GM12878 (cell line): Measurements from ENCODE around the gene APC2. TPM values are rescaled to one million over a fixed set of nuclear protein-coding genes. Genes with fewer than 3 reads are reported as not detected.

ENCODE experiments used
- ATAC-seq: fragments of 200-7000 bp; cut with Tn5 transposase; 3 replicates; pipeline ENCODE4 v1.9.1; 2020; ENCODE audit warnings: mild to moderate bottlenecking, moderate library complexity
- BruUV-seq: library from RNA; stranded (reverse); fragments of 400-500 nt; replicated peaks from 2 replicates; lab custom pipeline; 2021; lab: Mats Ljungman, UMichigan
- CTCF ChIA-PET: fragments of 300-600 bp; sonication (Branson Sonifier 250); formaldehyde crosslinking; extraction: SDS; loops from one replicate; lab custom pipeline; 2021; ENCODE audit warnings: inconsistent platforms; lab: Yijun Ruan, JAX
- POLR2A ChIA-PET: fragments of 350-600 bp; formaldehyde crosslinking; extraction: SDS; loops from one replicate; lab custom pipeline; 2021; ENCODE audit warnings: inconsistent platforms; lab: Charles Lee
- RAD21 ChIA-PET: fragments of 300-600 bp; sonication (Branson Sonifier 250); formaldehyde crosslinking; loops from one replicate; lab custom pipeline; 2023; ENCODE audit warnings: antibody characterized with exemption; ENCODE audit not compliant: unreplicated experiment; lab: Charles Lee
- SMC1A ChIA-PET: fragments of 300-600 bp; sonication (Branson Sonifier 250); formaldehyde crosslinking; loops from one replicate; lab custom pipeline; 2023; ENCODE audit not compliant: unreplicated experiment, uncharacterized antibody; lab: Charles Lee
- DNase-seq: peaks from one replicate; pipeline ENCODE4 v3.0.0-alpha.2; 2011; ENCODE audit warnings: low read depth, low spot score
- FAIRE-seq: peaks from 3 replicates; lab custom pipeline; 2011; peaks lifted over from hg19 to GRCh38; lab: Jason Lieb, UNC
- H2AFZ ChIP-seq: 2 replicates; pipeline ENCODE4 v1.6.0; 2011; ENCODE audit warnings: low read depth, low read length, control low read depth; ENCODE audit not compliant: control insufficient read depth
- H3K27ac ChIP-seq: 2 replicates; pipeline ENCODE4 v1.5.1; 2011; ENCODE audit warnings: control low read depth; ENCODE audit not compliant: control insufficient read depth, insufficient read depth
- H3K27me3 ChIP-seq, 2 experiments: replicated peaks in 1 of 2; 2 replicates each; pipeline versions ENCODE4 v1.6.0 to v1.6.1; 2011; ENCODE audit warnings: low read length in 1 of 2; ENCODE audit not compliant: control insufficient read depth in 2 of 2, insufficient read depth in 2 of 2
- H3K36me3 ChIP-seq, 2 experiments: 2 replicates each; pipeline ENCODE4 v1.5.1; 2011; ENCODE audit warnings: low read length in 1 of 2; ENCODE audit not compliant: control insufficient read depth in 2 of 2, insufficient read depth in 2 of 2
- H3K4me1 ChIP-seq: 2 replicates; pipeline ENCODE4 v1.6.1; 2011; ENCODE audit warnings: mild to moderate bottlenecking, low read length, moderate library complexity, mixed read lengths; ENCODE audit not compliant: control insufficient read depth, insufficient read depth
- H3K4me2 ChIP-seq: 2 replicates; pipeline ENCODE4 v1.6.0; 2011; ENCODE audit warnings: control low read depth; ENCODE audit not compliant: control insufficient read depth, insufficient read depth
- H3K4me3 ChIP-seq: fragments of 200-600 bp; sonication (generic); 2 replicates; pipeline ENCODE4 v1.5.1; 2016
- H3K79me2 ChIP-seq: 2 replicates; pipeline ENCODE4 v1.6.0; 2011; ENCODE audit warnings: low read length; ENCODE audit not compliant: control insufficient read depth, insufficient read depth
- H3K9ac ChIP-seq: 2 replicates; pipeline ENCODE4 v1.8.0; 2011; ENCODE audit warnings: low read length, control low read depth, mixed read lengths; ENCODE audit not compliant: control insufficient read depth, insufficient read depth
- H3K9me3 ChIP-seq: replicated peaks from 3 replicates; pipeline ENCODE4 v1.5.1; 2011; ENCODE audit warnings: mild to moderate bottlenecking, low read length; ENCODE audit not compliant: control insufficient read depth, insufficient read depth
- H4K20me1 ChIP-seq: 2 replicates; pipeline ENCODE4 v1.6.0; 2011; ENCODE audit not compliant: control insufficient read depth, insufficient read depth
- CBX5 ChIP-seq: sonication (generic); IDR thresholded peaks from 2 replicates; pipeline ENCODE4 v1.6.1; 2016; ENCODE audit warnings: low read depth, moderate library complexity, mild to moderate bottlenecking, inconsistent platforms
- CHD2 ChIP-seq: IDR thresholded peaks from 2 replicates; pipeline ENCODE4 v1.6.1; 2011; ENCODE audit warnings: low read depth, low read length, improper control_type of control experiment, borderline replicate concordance
- CTCF ChIP-seq, 3 experiments: IDR thresholded peaks in 2 of 3; conservative IDR thresholded peaks in 1 of 3; 2 replicates each; pipeline ENCODE4 v1.5.1; 2011; ENCODE audit warnings: low read depth in 3 of 3, low read length in 3 of 3, mild to moderate bottlenecking in 3 of 3, control low read depth in 2 of 3, moderate library complexity in 2 of 3, inconsistent platforms in 1 of 3, mixed read lengths in 1 of 3; ENCODE audit not compliant: control insufficient read depth in 2 of 3, insufficient read depth in 1 of 3; ENCODE audit errors: extremely low read depth in 1 of 3
- DPF2 ChIP-seq: fragments of 450-650 bp; IDR thresholded peaks from 2 replicates; pipeline ENCODE4 v1.6.1; 2017; ENCODE audit warnings: mild to moderate bottlenecking
- ESRRA ChIP-seq: IDR thresholded peaks from 2 replicates; pipeline ENCODE4 v1.6.1; 2012; ENCODE audit warnings: mild to moderate bottlenecking, low read length, improper control_type of control experiment
- EZH2 ChIP-seq: IDR thresholded peaks from 2 replicates; pipeline ENCODE4 v1.6.1; 2012; ENCODE audit warnings: low read depth, mild to moderate bottlenecking, control low read depth, inconsistent platforms, low read length, borderline replicate concordance; ENCODE audit not compliant: control insufficient read depth
- HCFC1 ChIP-seq: fragments of 150-350 bp; IDR thresholded peaks from 2 replicates; pipeline ENCODE4 v1.6.1; 2014; ENCODE audit warnings: low read length
- JUNB ChIP-seq: IDR thresholded peaks from 2 replicates; pipeline ENCODE4 v1.6.1; 2016; ENCODE audit warnings: antibody characterized with exemption, mild to moderate bottlenecking
- POLR2A ChIP-seq: IDR thresholded peaks from 2 replicates; pipeline ENCODE4 v1.6.1; 2011; ENCODE audit warnings: low read depth, mild to moderate bottlenecking, low read length
- RAD21 ChIP-seq: IDR thresholded peaks from 2 replicates; pipeline ENCODE4 v1.6.1; 2011; ENCODE audit warnings: mild to moderate bottlenecking, low read depth, low read length, moderate library complexity; ENCODE audit not compliant: insufficient read depth
- RELB ChIP-seq: fragments of 450-650 bp; IDR thresholded peaks from 2 replicates; pipeline ENCODE4 v1.6.1; 2017; ENCODE audit warnings: low read depth, mild to moderate bottlenecking, moderate library complexity
- TARDBP ChIP-seq: IDR thresholded peaks from 2 replicates; pipeline ENCODE4 v1.6.1; 2016; ENCODE audit warnings: borderline replicate concordance
- ZNF274 ChIP-seq: IDR thresholded peaks from one replicate; pipeline ENCODE4 v1.8.0; 2011; ENCODE audit not compliant: insufficient read length, insufficient read depth
- WGBS: methylation state at CpG from one replicate; pipeline ENCODE4 v1.1.6; 2016; ENCODE audit warnings: low lambda C conversion rate; ENCODE audit not compliant: insufficient replicate concordance, insufficient coverage; ENCODE audit errors: missing lambda C conversion rate; 5-methylcytosine and 5-hydroxymethylcytosine counted together
- in situ Hi-C: fragments of 300-500 bp; cut with MboI; formaldehyde crosslinking; loops from 9 replicates; pipeline ENCODE4 v1.14.3; 2018; ENCODE audit warnings: mixed read lengths
- intact Hi-C: fragments of 100-400 bp; cut with micrococcal nuclease; formaldehyde crosslinking; loops from one replicate; pipeline ENCODE4 v1.14.2; 2022; ENCODE audit not compliant: unreplicated experiment
- polyA plus RNA-seq, 11 experiments: library from polyadenylated mRNA; depleted of rRNA in 4 of 11; unstranded in 6 of 11; stranded (reverse) in 5 of 11; fragments of >200 nt; fragmentation: Nextera tagmentation in 4 of 11; fragmentation: Illumina TruSeq in 1 of 11; extraction: Ambion mirVana in 4 of 11; extraction: Trizol in 1 of 11; gene quantifications; 1 replicate in 1 of 11; 2 replicates in 10 of 11; pipeline versions ENCODE4 v1.2.1 to v1.2.3, GENCODE V29; 2011 to 2016; ENCODE audit warnings: inconsistent platforms in 2 of 11, missing spikeins in 2 of 11, low read depth in 1 of 11
- total RNA-seq, 4 experiments: library from RNA; depleted of rRNA in 3 of 4; stranded (reverse); fragments of >200 nt in 3 of 4; fragmentation: Illumina TruSeq in 1 of 4; extraction: Trizol in 1 of 4; gene quantifications; 2 replicates each; pipeline versions ENCODE4 v1.2.1 to v1.2.3, GENCODE V29; 2013 to 2021

The APC2 gene
- total and polyA plus RNA-seq, 10 of the 15 experiments (the other 5 are each of a cell fraction or from before 2014, with no cell fraction given): under 0.01 to 0.73 (median 0.04) TPM; not detected in 5

GRCh38 chr19:1429750-1430149 is 20.2 kb upstream of the APC2 start (continued):
- no peak for TF ChIP-seq EZH2
- no peak for TF ChIP-seq ESRRA
- TF ChIP-seq DPF2: no peak
- TF ChIP-seq CHD2: no peak
- no peak for TF ChIP-seq RAD21
- no peak for TF ChIP-seq ZNF274

GRCh38 chr19:1430246-1430645 is 19.7 kb upstream of the APC2 start:
- Histone ChIP-seq H3K4me3 (no peak overlapping the region), H4K20me1 (no peaks in the 10 kb centered on the region), H3K27me3 (no peaks in the 10 kb centered on the region), H2AFZ (no peak overlapping the region), H3K79me2 (no peaks in the 10 kb centered on the region), H3K9ac (no peak overlapping the region), H3K9me3 (no peaks in the 10 kb centered on the region), H3K36me3 (peaks cover 15 to 52% of the 10 kb centered on the region in 2 experiments), H3K4me2 (no peak overlapping the region), H3K4me1 (no peaks in the 10 kb centered on the region), H3K27ac (no peak overlapping the region)
- ChIA-PET RAD21 (no interaction called here), SMC1A (no interaction called here), CTCF (no interaction called here), POLR2A (interaction anchor here (0.6 to 0.7 kb wide), 2 partner anchors 70 to 149 kb away, joined by 3 to 4 read pairs; no protein-coding TSS in a partner anchor)
- intact Hi-C loops (no loop called here), in situ Hi-C loops (no loop called here)
- DNase-seq: no peak
- no peak for ATAC-seq
- WGBS: 82% methylated on average over 13 of the region's 14 CpGs
- no TSS peak for BruUV-seq
- FAIRE-seq: no peak
- TF ChIP-seq HCFC1 (no peak), CBX5 (no peak), CTCF (IDR thresholded peaks at IDR 0.05 in 2 of 3, conservative IDR thresholded peaks at IDR 0.05 in 1 of 3; ENCODE audit: control insufficient read depth in 2 of 3, extremely low read depth in 1 of 3, insufficient read depth in 1 of 3, low read depth in 3 of 3, low read length in 3 of 3) (no peak), RELB (no peak), JUNB (no peak), POLR2A (peak; percentile 51; the same call in 1 of the 2 replicates), TARDBP (no peak)
